ENCODE measurements around the gene RASAL2. TPM values are rescaled to one million over a fixed set of nuclear protein-coding genes. Genes with fewer than 3 reads are reported as not detected.

Gene RASAL2
- total RNA-seq, 1 experiment from 2014 or later, result 22.2 TPM

DNA sequence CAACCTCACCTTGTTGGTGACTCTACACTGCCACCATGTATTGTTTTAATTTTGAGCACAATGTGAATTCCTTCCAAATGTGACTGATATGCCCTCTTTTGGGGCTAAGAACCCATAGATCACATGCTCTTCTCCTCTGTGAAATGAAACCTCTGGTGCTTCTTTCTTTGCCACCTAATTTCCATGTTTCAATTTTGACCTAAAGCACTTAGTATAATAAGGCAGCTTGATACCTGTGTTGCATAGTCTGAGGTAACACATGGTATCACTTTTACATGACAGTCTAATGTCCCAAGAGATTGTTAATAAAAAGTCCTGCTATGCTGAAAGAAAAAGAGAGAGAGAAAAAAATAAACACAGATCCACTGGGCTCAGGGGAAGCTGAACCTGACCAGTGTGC lies 378.6 kb downstream of the RASAL2 start:
- Histone ChIP-seq H3K79me1 (ENCODE audit: insufficient read depth, low read depth, low read length, poor library complexity, severe bottlenecking) (no peaks in the 10 kb centered on the region), H3K4me1 (ENCODE audit: insufficient read depth, low read length) (peaks cover 5% of the 10 kb centered on the region; the same call in 1 of the 2 replicates), H3K9ac (ENCODE audit: extremely low read depth, insufficient read length, low read length) (no peak overlapping the region), H3K4me2 (ENCODE audit: insufficient read depth, insufficient read length, low read length) (no peak overlapping the region), H2AFZ (ENCODE audit: low read length) (no peak overlapping the region), H3K23me2 (ENCODE audit: insufficient read length, low read depth, low read length, poor library complexity, severe bottlenecking) (no peaks in the 10 kb centered on the region), H3T11ph (ENCODE audit: low read length) (no peak overlapping the region), H2BK5ac (ENCODE audit: insufficient read length, low read length) (no peak overlapping the region), H3K56ac (ENCODE audit: insufficient read length, low read depth, low read length) (no peak overlapping the region), H4K8ac (replicated peaks; ENCODE audit: insufficient read length, low read depth, low read length) (no peak overlapping the region), H4K5ac (ENCODE audit: insufficient read length, low read depth, low read length) (no peak overlapping the region), H2BK120ac (ENCODE audit: low read depth, low read length, poor library complexity, severe bottlenecking) (no peak overlapping the region), H3K27ac (ENCODE audit: insufficient read length, low read depth, low read length) (no peak overlapping the region), H3K23ac (ENCODE audit: insufficient read length, low read depth, low read length) (no peak overlapping the region), H2BK20ac (ENCODE audit: low read depth, low read length, poor library complexity, severe bottlenecking) (no peak overlapping the region), H4K91ac (ENCODE audit: insufficient read length, low read depth, low read length) (no peak overlapping the region), H3K27me3 (ENCODE audit: insufficient read depth, low read length) (no peaks in the 10 kb centered on the region), H3K14ac (ENCODE audit: insufficient read depth, low read length) (no peak overlapping the region), H3K79me2 (ENCODE audit: insufficient read depth, low read length) (no peaks in the 10 kb centered on the region), H2AK5ac (ENCODE audit: insufficient read length, low read length) (no peak overlapping the region), H3K4ac (ENCODE audit: low read depth, low read length) (no peak overlapping the region), H3K18ac (ENCODE audit: insufficient read length, low read depth, low read length) (no peak overlapping the region), H3K9me3 (ENCODE audit: control insufficient read depth, low read depth, low read length) (no peaks in the 10 kb centered on the region), H2BK12ac (ENCODE audit: insufficient read length, low read depth, low read length) (no peak overlapping the region), H2BK15ac (ENCODE audit: low read depth, low read length) (no peak overlapping the region), H4K20me1 (ENCODE audit: control insufficient read depth, insufficient read depth, insufficient read length) (no peaks in the 10 kb centered on the region)
- no peaks in the 10 kb centered on the region for H3K27me3 Mint-ChIP-seq (ENCODE audit: low read depth)
- H3K9me3 Mint-ChIP-seq, result no peaks in the 10 kb centered on the region
- peak overlapping the region in 1 of 3 experiments; percentile 13; a peak in 1 of 7 replicates for H3K27ac Mint-ChIP-seq
- H3K36me3 Mint-ChIP-seq (ENCODE audit: insufficient read depth in 1 of 3, low read depth in 3 of 3), result peaks cover 2 to 23% (median 13%) of the 10 kb centered on the region in 3 experiments; a peak in 5 of 7 replicates
- no peak overlapping the region for H3K4me3 Mint-ChIP-seq
- no peak for TF ChIP-seq CTCF (conservative IDR thresholded peaks at IDR 0.05)
- DNase-seq, result no peak
- H3K4me1 Mint-ChIP-seq, result peaks cover 14 to 18% of the 10 kb centered on the region in 2 experiments
